Measurements from ENCODE around the gene CTNS. TPM values are rescaled to one million over a fixed set of nuclear protein-coding genes. Genes with fewer than 3 reads are reported as not detected.

CTNS gene
- total RNA-seq (2022) (5.1 TPM in 2 replicates), Bru-seq, nascent RNA (percentile 33 among the genes with signal in this experiment), BruChase-seq, experiment 1, labeled RNA remaining after a 6-hour chase (percentile 38 among the genes with signal in this experiment), BruChase-seq, experiment 2, labeled RNA remaining after a 2-hour chase (percentile 39 among the genes with signal in this experiment)
- long read RNA-seq, transcript CTNS-201 (12 exons, 2,866 nt): major isoform, 5 of 10 reads
- long read RNA-seq, partial matches to known transcripts: 0 of 10 reads
- long read RNA-seq, other reads (novel, unspliced or antisense): 5 of 10 reads

- H3K27ac Mint-ChIP-seq (ENCODE audit: unreplicated experiment): peak within 1 kb of the TSS; percentile 97
- no TSS peak for BruUV-seq (replicated peaks)
- DNase-seq: peak; percentile 94
- H3K4me1 Mint-ChIP-seq (ENCODE audit: low read depth, unreplicated experiment): no peaks in the 10 kb centered on the region
- H3K4me3 Mint-ChIP-seq (ENCODE audit: low read depth, unreplicated experiment): peak within 1 kb of the TSS; percentile 89
- TF ChIP-seq, protein P1, sequence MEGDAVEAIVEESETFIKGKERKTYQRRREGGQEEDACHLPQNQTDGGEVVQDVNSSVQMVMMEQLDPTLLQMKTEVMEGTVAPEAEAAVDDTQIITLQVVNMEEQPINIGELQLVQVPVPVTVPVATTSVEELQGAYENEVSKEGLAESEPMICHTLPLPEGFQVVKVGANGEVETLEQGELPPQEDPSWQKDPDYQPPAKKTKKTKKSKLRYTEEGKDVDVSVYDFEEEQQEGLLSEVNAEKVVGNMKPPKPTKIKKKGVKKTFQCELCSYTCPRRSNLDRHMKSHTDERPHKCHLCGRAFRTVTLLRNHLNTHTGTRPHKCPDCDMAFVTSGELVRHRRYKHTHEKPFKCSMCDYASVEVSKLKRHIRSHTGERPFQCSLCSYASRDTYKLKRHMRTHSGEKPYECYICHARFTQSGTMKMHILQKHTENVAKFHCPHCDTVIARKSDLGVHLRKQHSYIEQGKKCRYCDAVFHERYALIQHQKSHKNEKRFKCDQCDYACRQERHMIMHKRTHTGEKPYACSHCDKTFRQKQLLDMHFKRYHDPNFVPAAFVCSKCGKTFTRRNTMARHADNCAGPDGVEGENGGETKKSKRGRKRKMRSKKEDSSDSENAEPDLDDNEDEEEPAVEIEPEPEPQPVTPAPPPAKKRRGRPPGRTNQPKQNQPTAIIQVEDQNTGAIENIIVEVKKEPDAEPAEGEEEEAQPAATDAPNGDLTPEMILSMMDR (IDR thresholded peaks at IDR 0.05; ENCODE audit: unreplicated experiment): no peak
- intact Hi-C loops (cut with micrococcal nuclease; ENCODE audit: unreplicated experiment): no loop called here
- no peaks in the 10 kb centered on the region for H3K27me3 Mint-ChIP-seq (ENCODE audit: unreplicated experiment)
- no peaks in the 10 kb centered on the region for H3K9me3 Mint-ChIP-seq (ENCODE audit: low read depth, unreplicated experiment)
- H3K36me3 Mint-ChIP-seq (ENCODE audit: insufficient read depth, unreplicated experiment): peaks cover 34% of the 10 kb centered on the region
- CTCF ChIA-PET: interaction anchor here (0.6 to 1.1 kb wide), 3 partner anchors 38 to 593 kb away, joined by 3 to 4 read pairs (median 4); no protein-coding TSS in a partner anchor
Measured at GRCh38 chr17:3636154-3636907, at the start of gene CTNS, which contains the start of gene SHPK. Gene CTNS (plus strand): TSS chr17:3636760. CDS start chr17:3640207, 3,447 bp downstream. Gene SHPK (minus strand): TSS chr17:3636250. CDS start chr17:3636219, 31 bp downstream.

DNA sequence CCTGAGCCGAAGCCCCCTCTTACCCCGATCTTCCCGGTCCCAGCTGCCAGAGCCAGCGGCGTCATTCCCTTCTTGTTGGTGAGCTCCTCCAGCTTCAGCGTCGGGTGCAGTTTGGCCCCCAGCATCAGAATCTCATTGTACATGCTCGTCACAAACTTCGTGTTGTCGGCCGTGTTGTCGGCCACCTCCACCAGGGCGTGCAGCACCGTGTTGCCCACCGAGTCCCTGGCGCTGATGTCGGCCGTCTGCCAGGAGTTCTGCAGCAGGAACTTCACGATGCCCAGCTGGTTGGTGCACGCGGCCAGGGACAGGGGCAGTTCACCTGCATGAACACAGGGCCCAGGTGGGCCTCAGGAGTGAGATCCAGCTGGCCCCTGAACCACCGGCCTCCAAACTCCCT lies 46.8 kb upstream of the CTNS start:
- TF ChIP-seq, protein P1 (IDR thresholded peaks at IDR 0.05; ENCODE audit: unreplicated experiment): no peak
- H3K36me3 Mint-ChIP-seq (ENCODE audit: insufficient read depth, unreplicated experiment): peaks cover 14% of the 10 kb centered on the region
- no peaks in the 10 kb centered on the region for H3K4me1 Mint-ChIP-seq (ENCODE audit: low read depth, unreplicated experiment)
- CTCF ChIA-PET: no interaction called here
- H3K27ac Mint-ChIP-seq (ENCODE audit: unreplicated experiment): no peak overlapping the region
- H3K27me3 Mint-ChIP-seq (ENCODE audit: unreplicated experiment): no peaks in the 10 kb centered on the region
- no TSS peak for BruUV-seq (replicated peaks)
- H3K4me3 Mint-ChIP-seq (ENCODE audit: low read depth, unreplicated experiment): no peak overlapping the region
- no peak for DNase-seq
- intact Hi-C loops (cut with micrococcal nuclease; ENCODE audit: unreplicated experiment): no loop called here
- no peaks in the 10 kb centered on the region for H3K9me3 Mint-ChIP-seq (ENCODE audit: low read depth, unreplicated experiment)

DNA sequence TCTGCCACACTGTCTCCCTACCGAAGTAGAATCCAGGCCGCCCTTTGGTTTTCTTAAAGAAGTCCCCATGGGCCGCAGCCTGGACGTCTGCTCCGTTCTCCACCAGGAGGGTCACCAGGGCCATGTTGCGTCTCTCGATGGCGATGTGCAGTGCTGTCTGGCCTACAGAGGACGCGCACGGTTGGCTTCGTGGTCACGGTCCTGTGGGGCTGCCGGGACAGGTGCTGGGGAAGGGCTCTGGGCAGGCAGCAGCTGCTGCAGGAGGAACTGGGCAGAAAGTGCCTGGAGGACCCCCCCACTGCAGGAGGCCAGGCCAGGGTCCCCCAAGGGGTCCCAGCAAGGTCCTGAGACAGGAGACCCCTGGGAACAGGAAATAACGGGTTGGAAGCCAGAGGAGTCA lies 46.3 kb upstream of the CTNS start:
- intact Hi-C loops (cut with micrococcal nuclease; ENCODE audit: unreplicated experiment): no loop called here
- H3K4me3 Mint-ChIP-seq (ENCODE audit: low read depth, unreplicated experiment): no peak overlapping the region
- H3K36me3 Mint-ChIP-seq (ENCODE audit: insufficient read depth, unreplicated experiment): peaks cover 14% of the 10 kb centered on the region
- CTCF ChIA-PET: no interaction called here
- H3K27ac Mint-ChIP-seq (ENCODE audit: unreplicated experiment): no peak overlapping the region
- no TSS peak for BruUV-seq (replicated peaks)
- H3K27me3 Mint-ChIP-seq (ENCODE audit: unreplicated experiment): no peaks in the 10 kb centered on the region
- H3K4me1 Mint-ChIP-seq (ENCODE audit: low read depth, unreplicated experiment): no peaks in the 10 kb centered on the region
- no peaks in the 10 kb centered on the region for H3K9me3 Mint-ChIP-seq (ENCODE audit: low read depth, unreplicated experiment)
- no peak for DNase-seq
- TF ChIP-seq, protein P1 (IDR thresholded peaks at IDR 0.05; ENCODE audit: unreplicated experiment): no peak

- CTCF ChIA-PET: no interaction called here
- intact Hi-C loops (cut with micrococcal nuclease; ENCODE audit: unreplicated experiment): no loop called here
- DNase-seq: no peak
- no peaks in the 10 kb centered on the region for H3K4me1 Mint-ChIP-seq (ENCODE audit: low read depth, unreplicated experiment)
- TF ChIP-seq, protein P1 (IDR thresholded peaks at IDR 0.05; ENCODE audit: unreplicated experiment): no peak
- no TSS peak for BruUV-seq (replicated peaks)
- H3K4me3 Mint-ChIP-seq (ENCODE audit: low read depth, unreplicated experiment): no peak overlapping the region
- H3K27ac Mint-ChIP-seq (ENCODE audit: unreplicated experiment): no peak overlapping the region
- no peaks in the 10 kb centered on the region for H3K27me3 Mint-ChIP-seq (ENCODE audit: unreplicated experiment)
- peaks cover 14% of the 10 kb centered on the region for H3K36me3 Mint-ChIP-seq (ENCODE audit: insufficient read depth, unreplicated experiment)
- no peaks in the 10 kb centered on the region for H3K9me3 Mint-ChIP-seq (ENCODE audit: low read depth, unreplicated experiment)
Measured at GRCh38 chr17:3590768-3591167, 45.8 kb upstream of the CTNS start.

All from Calu3 (cell line).